Upper lobe of left lung (tissue), 6 donors: ENCODE results near the gene MORN1. TPM values are rescaled to one million over a fixed set of nuclear protein-coding genes. Genes with fewer than 3 reads are reported as not detected.

Experiments
- ATAC-seq, 2 donors: fragments of 200-7000 bp; cut with Tn5 transposase; one replicate each; pipeline ENCODE4 v1.9.1; 2022; ENCODE audit warnings: mild to moderate bottlenecking in 2 of 2, moderate library complexity in 2 of 2; ENCODE audit not compliant: low FRiP score in 2 of 2
- DNase-seq, 2 donors: peaks; one replicate each; pipeline ENCODE4 v3.0.0-alpha.2; 2019 to 2020
- H3K27ac ChIP-seq, 4 donors: fragments of 200-600 bp; sonication (generic); one replicate each; pipeline ENCODE4 v1.5.1; 2016 to 2019
- H3K27me3 ChIP-seq, 4 donors: fragments of 200-600 bp; sonication (generic); one replicate each; pipeline ENCODE4 v1.5.1; 2017 to 2019
- H3K36me3 ChIP-seq, 4 donors: fragments of 200-600 bp; sonication (generic); one replicate each; pipeline ENCODE4 v1.5.1; 2016 to 2019
- H3K4me1 ChIP-seq, 4 donors: fragments of 200-600 bp; sonication (generic); one replicate each; pipeline ENCODE4 v1.5.1; 2018 to 2019
- H3K4me3 ChIP-seq, 4 donors: fragments of 200-600 bp; sonication (generic); one replicate each; pipeline ENCODE4 v1.5.1; 2017 to 2019; ENCODE audit warnings: mild to moderate bottlenecking in 2 of 4, moderate library complexity in 1 of 4
- H3K9me3 ChIP-seq, 4 donors: fragments of 200-600 bp; sonication (generic); one replicate each; pipeline ENCODE4 v1.5.1; 2018 to 2019
- EP300 ChIP-seq, 4 donors: sonication (generic); formaldehyde crosslinking; IDR thresholded peaks; one replicate each; pipeline ENCODE4 v1.5.1; 2017; ENCODE audit warnings: antibody characterized with exemption in 4 of 4, control low read depth in 2 of 4
- POLR2A ChIP-seq, 4 donors: fragments of 450-650 bp; IDR thresholded peaks; one replicate each; pipeline ENCODE4 v1.5.1; 2016 to 2017; ENCODE audit warnings: antibody characterized with exemption in 4 of 4, mild to moderate bottlenecking in 2 of 4
- POLR2AphosphoS5 ChIP-seq, 2 donors: sonication (generic); formaldehyde crosslinking; IDR thresholded peaks; one replicate each; pipeline ENCODE4 v1.5.1; 2017; ENCODE audit warnings: antibody characterized with exemption in 2 of 2
- WGBS, 2 donors: methylation state at CpG; one replicate each; pipeline ENCODE4 v1.1.5; 2017 to 2018; 5-methylcytosine and 5-hydroxymethylcytosine counted together
- total RNA-seq, 6 donors: library from RNA; depleted of rRNA in 4 of 6; stranded (reverse); fragments of >200 nt in 4 of 6; gene quantifications; one replicate each; pipeline versions ENCODE4 v1.1.0 to v1.2.1, GENCODE V29; 2016 to 2021
- TF ChIP-seq, protein P1 (sequence below), 6 experiments: fragments of 450-650 bp in 4 of 6; fragments of 200-600 bp in 2 of 6; sonication (generic) in 2 of 6; IDR thresholded peaks; one replicate each; pipeline ENCODE4 v1.5.1; 2016 to 2019; ENCODE audit warnings: antibody characterized with exemption in 6 of 6
- donor health status: DM: no; HTN: no; CAD: no; lungs with moderate emphysema.
- donor health status: DM: no; HTN: yes; CAD: no; lungs with severe emphysema.

The MORN1 gene
- total RNA-seq, 6 donors from 2014 or later, result 8.5 to 23.4 (median 14.6) TPM

GRCh38 chr1:2356911-2357845 lies 34.2 kb downstream of the MORN1 start:
- DNase-seq, result peak in 1 of 2 donors; percentile 63
- H3K9me3 ChIP-seq, result no peaks in the 10 kb centered on the region
- WGBS, 2 donors, result 95% methylated on average over 30 to 34 of the region's 37 CpGs
- no peaks in the 10 kb centered on the region for H3K4me1 ChIP-seq
- TF ChIP-seq EP300 (IDR thresholded peaks at IDR 0.05) (no peak), POLR2A (IDR thresholded peaks at IDR 0.05) (no peak), POLR2AphosphoS5 (IDR thresholded peaks at IDR 0.05) (no peak)
- TF ChIP-seq, protein P1, sequence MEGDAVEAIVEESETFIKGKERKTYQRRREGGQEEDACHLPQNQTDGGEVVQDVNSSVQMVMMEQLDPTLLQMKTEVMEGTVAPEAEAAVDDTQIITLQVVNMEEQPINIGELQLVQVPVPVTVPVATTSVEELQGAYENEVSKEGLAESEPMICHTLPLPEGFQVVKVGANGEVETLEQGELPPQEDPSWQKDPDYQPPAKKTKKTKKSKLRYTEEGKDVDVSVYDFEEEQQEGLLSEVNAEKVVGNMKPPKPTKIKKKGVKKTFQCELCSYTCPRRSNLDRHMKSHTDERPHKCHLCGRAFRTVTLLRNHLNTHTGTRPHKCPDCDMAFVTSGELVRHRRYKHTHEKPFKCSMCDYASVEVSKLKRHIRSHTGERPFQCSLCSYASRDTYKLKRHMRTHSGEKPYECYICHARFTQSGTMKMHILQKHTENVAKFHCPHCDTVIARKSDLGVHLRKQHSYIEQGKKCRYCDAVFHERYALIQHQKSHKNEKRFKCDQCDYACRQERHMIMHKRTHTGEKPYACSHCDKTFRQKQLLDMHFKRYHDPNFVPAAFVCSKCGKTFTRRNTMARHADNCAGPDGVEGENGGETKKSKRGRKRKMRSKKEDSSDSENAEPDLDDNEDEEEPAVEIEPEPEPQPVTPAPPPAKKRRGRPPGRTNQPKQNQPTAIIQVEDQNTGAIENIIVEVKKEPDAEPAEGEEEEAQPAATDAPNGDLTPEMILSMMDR (IDR thresholded peaks at IDR 0.05), result no peak
- ATAC-seq, result no peak
- no peak overlapping the region for H3K27ac ChIP-seq
- H3K36me3 ChIP-seq, result peaks cover 0 to 2% (median 0%) of the 10 kb centered on the region in 4 donors
- H3K4me3 ChIP-seq, result no peak overlapping the region
- no peaks in the 10 kb centered on the region for H3K27me3 ChIP-seq

DNA sequence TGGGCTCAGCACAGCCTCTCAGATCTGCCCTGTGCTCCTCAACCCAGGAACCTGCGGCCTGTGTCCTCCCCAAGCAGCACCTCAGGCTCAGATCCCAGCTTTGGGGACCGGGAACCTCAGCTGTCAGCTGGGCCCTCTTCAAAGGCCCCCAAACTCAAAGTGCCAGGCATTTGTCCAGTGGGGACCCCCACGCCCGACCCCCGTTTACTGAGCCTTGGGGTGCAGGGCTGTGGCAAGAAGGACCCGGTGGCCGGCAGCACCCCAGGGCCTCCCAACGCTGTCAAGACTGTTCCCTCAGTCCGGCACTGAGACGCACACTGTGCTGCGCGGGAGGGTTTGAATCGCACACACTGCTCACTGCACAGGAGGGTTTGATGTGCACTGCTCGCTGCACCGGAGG lies 35.0 kb downstream of the MORN1 start:
- Histone ChIP-seq H3K27me3 (no peaks in the 10 kb centered on the region), H3K9me3 (no peaks in the 10 kb centered on the region), H3K4me1 (no peaks in the 10 kb centered on the region), H3K27ac (no peak overlapping the region), H3K4me3 (no peak overlapping the region), H3K36me3 (no peaks in the 10 kb centered on the region)
- DNase-seq (no peak), ATAC-seq (no peak)
- TF ChIP-seq POLR2A (IDR thresholded peaks at IDR 0.05) (no peak), POLR2AphosphoS5 (IDR thresholded peaks at IDR 0.05) (no peak), EP300 (IDR thresholded peaks at IDR 0.05) (no peak)
- TF ChIP-seq, protein P1 (IDR thresholded peaks at IDR 0.05), result no peak
- WGBS, 2 donors, result 94 to 95% methylated on average over 14 to 15 of the region's 15 CpGs

DNA sequence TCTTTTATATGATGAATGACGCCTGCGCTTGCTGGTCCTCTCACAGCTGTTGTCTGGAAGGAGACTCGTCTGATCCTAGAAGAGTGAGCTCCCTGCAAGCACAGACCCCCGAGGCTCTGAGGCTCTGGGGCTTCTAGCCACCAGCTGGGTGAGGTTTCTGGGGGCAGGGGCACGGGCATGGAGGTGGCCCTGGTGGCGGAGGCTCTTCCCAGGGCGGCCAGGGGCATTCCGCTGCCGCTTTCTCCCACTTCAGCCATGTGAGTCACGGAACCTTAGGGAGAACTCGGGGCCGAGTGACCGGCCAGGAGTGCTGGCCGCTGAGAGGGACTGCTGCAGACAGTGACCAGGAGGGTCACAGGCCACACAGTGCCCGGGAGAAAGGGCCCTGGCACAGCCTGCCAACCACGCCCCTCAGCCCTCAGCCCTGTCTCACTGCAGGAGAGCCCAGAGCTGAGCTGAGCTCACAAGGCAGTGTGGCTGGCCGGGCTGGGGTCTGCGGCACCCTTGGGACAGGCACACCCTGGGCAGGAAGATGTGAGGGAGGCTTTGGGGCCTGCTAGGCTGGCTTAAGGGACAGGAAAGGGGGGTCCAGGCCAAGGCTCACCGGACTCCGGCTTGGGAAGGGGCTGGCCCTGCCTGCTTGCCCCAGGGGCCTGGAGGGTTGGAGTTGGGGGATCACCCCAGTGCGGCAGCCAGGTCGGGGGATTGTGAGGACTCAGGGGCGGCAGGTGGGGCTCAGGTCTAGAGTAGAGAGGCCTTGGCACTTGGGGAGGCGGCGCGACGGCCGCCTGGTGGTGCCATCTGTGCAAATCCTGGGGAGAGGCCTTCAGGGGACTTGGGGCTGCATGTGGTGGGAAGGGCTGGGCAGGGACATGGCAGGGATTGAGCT lies 35.7 kb downstream of the MORN1 start:
- Histone ChIP-seq H3K36me3 (no peaks in the 10 kb centered on the region), H3K27ac (no peak overlapping the region), H3K27me3 (no peaks in the 10 kb centered on the region), H3K4me3 (no peak overlapping the region), H3K9me3 (no peaks in the 10 kb centered on the region), H3K4me1 (no peaks in the 10 kb centered on the region)
- TF ChIP-seq, protein P1 (IDR thresholded peaks at IDR 0.05), result no peak
- TF ChIP-seq POLR2AphosphoS5 (IDR thresholded peaks at IDR 0.05), result no peak
- DNase-seq (peak in 1 of 2 donors; percentile 66), ATAC-seq (no peak)
- 80 to 89% methylated on average over 23 to 28 of the region's 28 CpGs for WGBS, 2 donors

DNA sequence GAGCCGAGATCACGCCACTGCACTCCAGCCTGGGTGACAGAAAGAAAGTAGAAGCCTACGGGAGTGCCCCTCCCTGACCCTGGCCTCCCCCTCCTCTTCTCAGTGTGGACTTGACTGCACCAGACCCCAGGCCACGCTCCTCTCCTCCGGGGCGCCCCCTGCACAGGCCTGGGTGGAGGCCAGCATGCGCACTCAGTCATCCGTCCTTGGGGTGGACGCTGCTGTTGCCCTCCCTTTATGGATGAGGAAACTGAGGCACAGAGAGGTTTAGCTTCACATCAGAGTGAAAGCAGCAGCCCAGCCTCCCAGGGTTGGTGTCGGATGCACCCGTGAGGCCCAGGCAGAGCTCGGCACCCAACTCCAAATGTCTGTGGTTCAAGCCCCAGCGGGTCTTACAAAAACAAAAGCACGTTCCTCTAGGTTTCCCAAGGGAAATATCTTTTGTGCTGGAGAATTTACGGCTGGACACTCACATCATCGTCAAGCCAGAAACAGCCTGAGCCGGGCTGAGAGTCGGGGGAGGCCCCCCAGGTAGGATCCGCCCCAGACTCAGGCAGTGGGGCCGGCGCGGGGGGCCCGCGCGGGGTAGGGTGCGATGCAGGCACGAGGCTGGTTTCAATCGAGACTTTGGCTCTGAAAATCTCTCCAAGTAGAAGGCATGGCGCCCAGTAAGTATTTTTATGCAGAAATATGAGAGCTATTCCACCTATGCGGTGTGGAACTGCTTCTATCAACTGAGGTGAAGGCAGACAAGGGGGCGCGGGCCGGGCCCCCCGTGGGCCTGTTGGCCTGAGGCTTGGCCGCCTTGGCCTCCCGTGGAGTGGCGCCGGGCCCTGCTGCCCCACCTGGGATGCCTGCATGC lies 36.6 kb downstream of the MORN1 start:
- peak in 1 of 2 donors; percentile 81 for DNase-seq
- 82 to 88% methylated on average over 17 to 32 of the region's 38 CpGs for WGBS, 2 donors

More for the DNA sequence above, 36.6 kb downstream of the MORN1 start:
- no peak for TF ChIP-seq POLR2A (IDR thresholded peaks at IDR 0.05)
- no peak for TF ChIP-seq EP300 (IDR thresholded peaks at IDR 0.05)
- no peak for TF ChIP-seq POLR2AphosphoS5 (IDR thresholded peaks at IDR 0.05)
- TF ChIP-seq, protein P1 (IDR thresholded peaks at IDR 0.05), result no peak
- Histone ChIP-seq H3K9me3 (no peaks in the 10 kb centered on the region), H3K36me3 (no peaks in the 10 kb centered on the region), H3K27me3 (no peaks in the 10 kb centered on the region), H3K4me3 (no peak overlapping the region), H3K4me1 (no peaks in the 10 kb centered on the region), H3K27ac (no peak overlapping the region)
- no peak for ATAC-seq
